MG63 (cell line): ENCODE data around the gene FEM1A. TPM values are rescaled to one million over a fixed set of nuclear protein-coding genes. Genes with fewer than 3 reads are reported as not detected.

Experiments
- total RNA-seq: library from RNA; depleted of rRNA; stranded (reverse); fragments of >200 nt; shearing (Covaris generic); gene quantifications from 2 replicates; pipeline ENCODE4 v1.2.3, GENCODE V29; 2014; ENCODE audit warnings: low replicate concordance; rRNA removed

The FEM1A gene
- total RNA-seq, 1 experiment from 2014 or later, result 9.2 TPM

Other genes with a start within 250 kb of the FEM1A start
- gene SEMA6B, start 232.1 kb upstream of the FEM1A start, total RNA-seq, result 4.5 and 5.7 TPM in 2 replicates
- gene TNFAIP8L1, start 152.2 kb upstream of the FEM1A start, total RNA-seq, result 1.2 and 1.5 TPM in 2 replicates
- gene MYDGF, start 121.4 kb upstream of the FEM1A start, total RNA-seq, result 161 and 252 TPM in 2 replicates
- gene DPP9, start 67.9 kb upstream of the FEM1A start, total RNA-seq, result 16.1 and 17.0 TPM in 2 replicates
- gene TICAM1, start 40.0 kb downstream of the FEM1A start, total RNA-seq, result 0.59 and 3.2 TPM in 2 replicates
- gene PLIN3, start 75.9 kb downstream of the FEM1A start, total RNA-seq, result 140 and 291 TPM in 2 replicates
- gene ARRDC5, start 111.2 kb downstream of the FEM1A start, total RNA-seq, result not detected in 2 replicates
- gene UHRF1, start 117.8 kb downstream of the FEM1A start, total RNA-seq, result 47.1 and 56.8 TPM in 2 replicates
- 10.3 and 23.5 TPM in 2 replicates for gene KDM4B, start 177.4 kb downstream of the FEM1A start, total RNA-seq